ENCODE results near the gene EIF1B. TPM values are rescaled to one million over a fixed set of nuclear protein-coding genes. Genes with fewer than 3 reads are reported as not detected.

EIF1B gene
- total RNA-seq, 1 experiment from 2014 or later, result 39.9 TPM

DNA sequence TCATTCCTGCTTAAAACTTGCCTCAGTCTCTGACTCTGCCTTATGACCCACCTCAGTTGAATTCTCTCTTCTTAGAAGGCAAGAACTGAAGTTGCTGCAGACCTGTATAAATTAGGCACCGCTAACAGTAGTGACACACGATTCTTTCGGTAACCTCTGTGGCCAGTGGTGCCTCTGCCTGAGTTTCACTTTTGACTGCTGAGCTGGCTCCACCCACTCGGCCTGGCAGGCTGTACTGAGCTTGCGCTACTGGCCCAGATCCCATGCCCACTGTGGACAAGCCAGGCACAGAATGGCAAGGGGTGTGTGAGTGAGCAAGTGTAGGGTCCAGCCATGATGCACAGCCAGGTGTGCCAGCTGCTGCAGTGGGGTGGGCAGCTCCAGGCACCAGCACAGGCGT, 19.1 kb upstream of the EIF1B start:
- H3K79me2 ChIP-seq (ENCODE audit: low read depth), result no peaks in the 10 kb centered on the region
- ChIA-PET CTCF (no interaction called here), POLR2A (ENCODE audit: unreplicated experiment) (no interaction called here)
- H3K27me3 ChIP-seq (ENCODE audit: insufficient read depth, low read depth), result no peaks in the 10 kb centered on the region
- H3K9me2 ChIP-seq (ENCODE audit: insufficient read depth), result no peaks in the 10 kb centered on the region
- no peak overlapping the region for H2AFZ ChIP-seq
- H3K9me3 ChIP-seq (ENCODE audit: insufficient read depth, low read depth), result no peaks in the 10 kb centered on the region
- H3K4me3 ChIP-seq, result no peak overlapping the region
- no peaks in the 10 kb centered on the region for H3F3A ChIP-seq (ENCODE audit: insufficient read depth, low read depth)
- H3K4me2 ChIP-seq, result no peak overlapping the region
- DNase-seq, result no peak
- no peaks in the 10 kb centered on the region for H4K20me1 ChIP-seq (ENCODE audit: insufficient read depth)
- no peak overlapping the region for H3K27ac ChIP-seq
- no peaks in the 10 kb centered on the region for H3K36me3 ChIP-seq (ENCODE audit: low read depth)
- intact Hi-C loops (cut with micrococcal nuclease; ENCODE audit: unreplicated experiment), result no loop called here
- BruUV-seq (replicated peaks), result no TSS peak
- no peaks in the 10 kb centered on the region for H3K4me1 ChIP-seq (replicated peaks; ENCODE audit: insufficient read depth)
- TF ChIP-seq, protein P1, sequence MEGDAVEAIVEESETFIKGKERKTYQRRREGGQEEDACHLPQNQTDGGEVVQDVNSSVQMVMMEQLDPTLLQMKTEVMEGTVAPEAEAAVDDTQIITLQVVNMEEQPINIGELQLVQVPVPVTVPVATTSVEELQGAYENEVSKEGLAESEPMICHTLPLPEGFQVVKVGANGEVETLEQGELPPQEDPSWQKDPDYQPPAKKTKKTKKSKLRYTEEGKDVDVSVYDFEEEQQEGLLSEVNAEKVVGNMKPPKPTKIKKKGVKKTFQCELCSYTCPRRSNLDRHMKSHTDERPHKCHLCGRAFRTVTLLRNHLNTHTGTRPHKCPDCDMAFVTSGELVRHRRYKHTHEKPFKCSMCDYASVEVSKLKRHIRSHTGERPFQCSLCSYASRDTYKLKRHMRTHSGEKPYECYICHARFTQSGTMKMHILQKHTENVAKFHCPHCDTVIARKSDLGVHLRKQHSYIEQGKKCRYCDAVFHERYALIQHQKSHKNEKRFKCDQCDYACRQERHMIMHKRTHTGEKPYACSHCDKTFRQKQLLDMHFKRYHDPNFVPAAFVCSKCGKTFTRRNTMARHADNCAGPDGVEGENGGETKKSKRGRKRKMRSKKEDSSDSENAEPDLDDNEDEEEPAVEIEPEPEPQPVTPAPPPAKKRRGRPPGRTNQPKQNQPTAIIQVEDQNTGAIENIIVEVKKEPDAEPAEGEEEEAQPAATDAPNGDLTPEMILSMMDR (conservative IDR thresholded peaks at IDR 0.05), result no peak
- no peak for TF ChIP-seq EZH2 (IDR thresholded peaks at IDR 0.05; ENCODE audit: low read depth)

GRCh38 chr3:40291471-40291870, 18.0 kb upstream of the EIF1B start:
- DNase-seq, result no peak
- TF ChIP-seq, protein P1 (conservative IDR thresholded peaks at IDR 0.05), result no peak
- no peak for TF ChIP-seq EZH2 (IDR thresholded peaks at IDR 0.05; ENCODE audit: low read depth)
- Histone ChIP-seq H3K79me2 (ENCODE audit: low read depth) (no peaks in the 10 kb centered on the region), H3K9me2 (ENCODE audit: insufficient read depth) (no peaks in the 10 kb centered on the region), H3K9me3 (ENCODE audit: insufficient read depth, low read depth) (no peaks in the 10 kb centered on the region), H2AFZ (no peak overlapping the region), H3K36me3 (ENCODE audit: low read depth) (no peaks in the 10 kb centered on the region), H3K27ac (no peak overlapping the region), H3K27me3 (ENCODE audit: insufficient read depth, low read depth) (no peaks in the 10 kb centered on the region), H3K4me3 (no peak overlapping the region), H3K4me2 (no peak overlapping the region), H4K20me1 (ENCODE audit: insufficient read depth) (no peaks in the 10 kb centered on the region), H3K4me1 (replicated peaks; ENCODE audit: insufficient read depth) (no peaks in the 10 kb centered on the region), H3F3A (ENCODE audit: insufficient read depth, low read depth) (no peaks in the 10 kb centered on the region)
- ChIA-PET CTCF (no interaction called here), POLR2A (ENCODE audit: unreplicated experiment) (no interaction called here)
- no TSS peak for BruUV-seq (replicated peaks)
- intact Hi-C loops (cut with micrococcal nuclease; ENCODE audit: unreplicated experiment), result no loop called here

- no TSS peak for BruUV-seq (replicated peaks)
- CTCF ChIA-PET, result no interaction called here
Observed at GRCh38 chr3:40292637-40293349, 16.7 kb upstream of the EIF1B start.

More at GRCh38 chr3:40292637-40293349, 16.7 kb upstream of the EIF1B start:
- no peaks in the 10 kb centered on the region for H3K27me3 ChIP-seq (ENCODE audit: insufficient read depth, low read depth)
- no peak for TF ChIP-seq EZH2 (IDR thresholded peaks at IDR 0.05; ENCODE audit: low read depth)
- TF ChIP-seq, protein P1 (conservative IDR thresholded peaks at IDR 0.05), result no peak
- no peaks in the 10 kb centered on the region for H3K9me3 ChIP-seq (ENCODE audit: insufficient read depth, low read depth)
- intact Hi-C loops (cut with micrococcal nuclease; ENCODE audit: unreplicated experiment), result no loop called here
- H3K79me2 ChIP-seq (ENCODE audit: low read depth), result no peaks in the 10 kb centered on the region
- H3K36me3 ChIP-seq (ENCODE audit: low read depth), result no peaks in the 10 kb centered on the region
- no peak overlapping the region for H3K4me2 ChIP-seq
- no peak overlapping the region for H3K4me3 ChIP-seq
- H2AFZ ChIP-seq, result no peak overlapping the region
- no peaks in the 10 kb centered on the region for H3K4me1 ChIP-seq (replicated peaks; ENCODE audit: insufficient read depth)
- H3K27ac ChIP-seq, result no peak overlapping the region
- no peaks in the 10 kb centered on the region for H4K20me1 ChIP-seq (ENCODE audit: insufficient read depth)
- POLR2A ChIA-PET (ENCODE audit: unreplicated experiment), result no interaction called here
- no peaks in the 10 kb centered on the region for H3F3A ChIP-seq (ENCODE audit: insufficient read depth, low read depth)
- no peak for DNase-seq
- H3K9me2 ChIP-seq (ENCODE audit: insufficient read depth), result no peaks in the 10 kb centered on the region

Data from PC-9 (cell line).